NCI-H524 treated with DMSO at 0.1 percent for 48 hours (cell line): Measurements from ENCODE around the gene MYT1.
"Not testable (repeated sequence)": the region's sequence is repeated elsewhere in the genome, so short reads cannot be mapped to it uniquely, and the experiment has no call there.

Experiments
- DNase-seq: peaks from one replicate; lab custom pipeline; 2025; lab: John Stamatoyannopoulos, UW

The MYT1 gene

DNA sequence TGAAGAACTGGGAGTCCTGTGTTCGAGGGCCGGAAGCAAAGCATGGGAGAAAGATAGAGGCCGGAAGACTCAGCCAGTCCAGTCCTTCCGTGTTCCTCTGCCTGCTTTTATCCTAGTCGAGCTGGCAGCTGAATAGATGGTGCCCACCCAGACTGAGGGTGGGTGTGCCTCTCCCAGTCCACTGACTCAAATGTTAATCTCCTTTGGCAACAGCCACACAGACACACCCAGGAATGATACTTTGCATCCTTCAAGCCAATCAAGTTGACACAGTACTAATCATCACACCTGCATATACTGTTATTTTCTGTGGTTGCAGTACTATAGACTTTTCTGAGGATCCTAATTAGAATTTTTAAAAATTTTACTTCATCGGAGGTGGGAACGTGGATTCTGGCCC is 112.6 kb downstream of the MYT1 start:
- no peak for DNase-seq

DNA sequence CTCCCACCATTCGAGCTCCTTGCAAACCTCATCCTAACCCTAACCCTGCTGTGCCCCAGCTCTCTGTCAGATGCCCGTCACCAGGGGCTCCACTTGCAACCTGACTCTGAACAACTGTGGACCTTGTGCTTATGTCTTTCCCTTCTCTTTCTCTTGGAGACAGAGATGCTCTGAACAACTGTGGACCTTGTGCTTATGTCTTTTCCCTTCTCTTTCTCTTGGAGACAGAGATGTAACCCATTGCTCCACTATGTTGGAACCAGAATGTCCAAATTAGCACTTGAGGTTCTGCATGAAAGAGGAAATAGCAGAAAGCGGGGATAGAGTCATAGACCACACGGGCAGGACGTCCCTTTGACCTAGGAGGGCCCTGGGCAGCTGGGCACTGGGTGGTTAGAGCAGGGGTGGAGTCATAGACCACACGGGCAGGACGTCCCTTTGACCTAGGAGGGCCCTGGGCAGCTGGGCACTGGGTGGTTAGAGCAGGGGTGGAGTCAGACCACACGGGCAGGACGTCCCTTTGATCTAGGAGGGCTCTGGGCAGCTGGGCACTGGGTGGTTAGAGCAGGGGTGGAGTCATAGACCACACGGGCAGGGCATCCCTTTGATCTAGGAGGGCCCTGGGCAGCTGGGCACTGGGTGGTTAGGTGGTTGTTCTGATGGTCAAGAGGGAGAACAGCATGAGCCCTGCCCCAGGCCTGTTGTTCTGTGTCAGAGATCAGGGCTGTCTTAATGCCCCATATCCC is 113.5 kb downstream of the MYT1 start:
- no peak for DNase-seq

DNA sequence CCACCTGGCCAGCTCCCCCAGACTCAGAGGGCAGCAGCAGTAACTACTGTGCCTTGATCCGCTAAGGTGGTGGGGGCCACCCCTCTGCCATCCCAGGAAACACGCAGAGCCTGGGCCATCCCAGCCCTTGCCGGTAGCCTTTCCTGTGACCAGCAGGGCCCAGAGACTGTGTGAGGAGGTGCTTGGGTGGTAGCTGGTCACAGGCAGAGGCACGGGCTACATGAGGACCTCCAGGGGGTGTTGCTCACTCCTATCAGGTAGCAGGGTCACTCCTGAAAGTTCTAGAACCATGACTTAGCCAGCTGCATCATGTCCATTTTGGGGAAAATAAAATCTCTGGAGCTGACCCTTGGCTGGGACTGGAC is 114.0 kb downstream of the MYT1 start:
- no peak for DNase-seq

DNA sequence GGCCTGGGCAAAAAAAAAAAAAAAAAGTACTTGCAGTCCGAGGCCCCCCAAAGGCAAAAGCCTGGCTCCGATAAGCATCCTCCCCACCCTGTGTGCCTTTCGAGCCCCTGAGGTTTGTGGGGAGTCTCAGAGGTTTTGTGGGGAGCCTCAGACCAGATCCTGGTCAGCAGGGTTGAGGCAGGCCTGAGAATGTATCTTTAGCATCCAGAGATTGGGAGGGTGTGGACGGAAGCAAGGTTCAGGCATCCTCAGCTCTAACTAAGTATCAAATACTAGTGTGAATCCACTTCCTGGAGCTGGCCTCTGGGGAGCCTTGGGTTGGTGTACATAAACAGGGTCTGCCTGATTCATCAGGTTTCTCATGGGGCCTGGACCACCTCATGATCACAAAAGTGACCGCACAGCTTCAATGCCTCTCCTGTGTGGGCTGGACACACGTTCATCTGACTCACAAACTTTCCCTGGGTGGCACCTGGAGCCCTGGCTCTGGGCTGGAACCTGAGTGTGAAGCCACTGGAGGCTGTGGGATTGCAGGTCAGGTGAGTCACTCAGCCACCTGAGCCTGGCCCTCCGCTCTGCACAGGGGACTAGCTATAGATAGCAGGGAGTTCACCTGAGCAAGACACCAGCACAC is 115.7 kb downstream of the MYT1 start:
- DNase-seq = no peak

DNA sequence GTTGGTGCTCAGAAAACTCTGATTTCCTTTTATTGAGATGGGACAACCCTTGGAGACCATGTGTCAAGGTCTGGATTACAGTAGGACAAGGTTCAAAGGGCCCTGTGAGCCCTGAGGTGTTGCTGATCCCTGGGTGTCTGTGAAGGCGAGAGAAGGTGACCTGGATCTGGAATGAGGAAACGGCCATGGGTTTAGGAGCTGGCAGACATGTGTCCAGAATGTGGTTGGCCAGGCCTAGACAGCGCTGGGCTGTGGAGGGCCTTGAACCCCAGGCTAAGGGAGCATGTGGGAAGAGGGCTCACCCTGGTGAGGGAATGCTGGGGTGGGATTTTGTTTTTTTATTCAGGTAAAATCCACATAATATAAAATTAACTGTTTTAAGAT is 116.2 kb downstream of the MYT1 start:
- DNase-seq = no peak

DNA sequence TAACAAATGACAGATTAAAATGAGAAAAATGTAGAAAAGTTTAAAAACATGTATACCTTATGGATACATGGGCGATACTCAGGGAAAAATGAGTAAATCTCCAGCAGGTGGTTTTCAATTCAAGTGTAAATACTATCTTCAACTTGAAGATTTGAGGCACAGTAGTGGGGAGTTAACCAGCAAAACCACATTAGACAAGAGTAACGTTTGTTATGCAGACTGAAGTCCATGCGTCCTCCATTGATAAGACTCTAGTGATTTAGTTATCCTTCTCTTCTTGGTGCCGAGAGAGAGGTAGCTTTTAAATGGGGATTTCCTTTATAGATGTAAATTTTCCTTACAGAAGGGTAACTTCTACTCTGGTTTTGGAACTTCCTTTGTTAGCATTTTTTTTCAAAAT is 119.4 kb downstream of the MYT1 start:
- DNase-seq = no peak

DNA sequence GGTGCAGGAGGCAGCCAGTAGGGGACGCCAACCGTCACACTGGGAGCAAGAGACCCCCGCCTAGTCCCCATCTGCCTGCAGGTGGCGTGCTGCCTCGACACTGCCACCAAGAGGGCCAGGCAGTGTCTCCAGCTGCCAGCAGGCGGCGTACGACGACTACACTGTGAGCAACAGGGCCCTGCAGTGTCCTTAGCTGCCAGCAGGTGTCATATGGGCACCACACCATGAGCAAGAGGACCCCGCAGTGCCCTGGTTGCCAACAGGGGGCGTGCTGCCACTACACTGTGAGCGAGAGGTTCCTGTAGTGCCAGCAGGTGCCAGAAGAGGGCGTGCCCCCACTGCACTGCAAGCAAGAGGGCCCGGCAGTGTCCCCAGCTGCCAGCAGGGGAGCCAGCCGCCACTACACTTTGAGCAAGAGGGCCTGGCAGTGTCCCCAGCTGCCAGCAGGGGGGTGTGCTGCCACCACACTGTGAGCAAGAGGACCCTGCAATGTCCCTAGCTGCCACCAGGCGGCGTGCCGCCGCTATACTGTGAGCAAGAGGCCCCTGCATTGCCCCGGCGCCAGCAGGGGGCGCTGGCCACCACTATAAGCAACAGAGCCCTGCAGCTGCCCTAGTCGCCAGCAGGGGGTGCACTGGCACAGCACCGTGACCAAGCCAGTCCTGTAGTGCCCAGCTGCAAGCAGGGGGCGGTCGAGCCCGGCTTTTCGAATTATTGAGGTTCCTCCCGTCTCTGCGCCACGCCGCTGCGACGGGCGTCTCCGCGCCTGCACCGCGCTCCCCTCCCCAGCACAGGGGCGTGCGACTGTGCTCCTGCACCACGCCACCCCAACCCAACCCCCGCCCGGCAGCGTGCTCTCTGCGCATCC is 121.6 kb downstream of the MYT1 start:
- peak; percentile 4 for DNase-seq

DNA sequence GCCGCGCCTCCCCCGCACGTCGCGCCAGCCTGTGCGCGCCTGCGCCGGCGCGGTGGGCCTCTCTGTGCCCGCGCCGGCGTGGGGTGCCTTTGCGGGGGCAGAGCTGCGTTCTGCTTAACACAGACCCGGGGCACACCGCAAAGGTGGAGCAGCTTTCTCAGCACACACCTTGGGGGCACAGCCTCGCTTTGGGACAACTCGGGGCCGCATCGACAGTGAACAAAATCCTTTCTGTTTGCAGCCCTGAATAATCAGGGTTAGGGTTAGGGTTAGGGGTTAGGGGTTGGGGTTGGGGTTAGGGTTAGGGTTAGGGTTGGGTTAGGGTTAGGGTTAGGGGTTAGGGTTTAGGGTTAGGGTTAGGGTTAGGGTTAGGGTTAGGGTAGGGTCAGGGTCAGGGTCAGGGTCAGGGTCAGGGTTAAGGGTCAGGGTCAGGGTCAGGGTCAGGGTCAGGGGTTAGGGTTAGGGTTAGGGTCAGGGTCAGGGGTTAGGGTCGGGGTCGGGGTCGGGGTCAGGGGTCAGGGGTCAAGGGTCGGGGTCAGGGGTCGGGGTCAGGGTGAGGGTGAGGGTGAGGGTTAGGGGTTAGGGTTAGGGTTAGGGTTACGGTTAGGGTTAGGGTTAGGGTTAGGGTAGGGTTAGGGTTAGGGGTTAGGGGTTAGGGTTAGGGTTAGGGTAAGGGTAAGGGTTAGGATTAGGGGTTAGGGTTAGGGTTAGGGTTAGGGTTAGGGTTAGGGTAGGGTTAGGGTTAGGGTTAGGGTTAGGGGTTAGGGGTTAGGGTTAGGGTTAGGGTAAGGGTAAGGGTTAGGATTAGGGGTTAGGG is 122.4 kb downstream of the MYT1 start:
- not testable (repeated sequence) for DNase-seq

DNA sequence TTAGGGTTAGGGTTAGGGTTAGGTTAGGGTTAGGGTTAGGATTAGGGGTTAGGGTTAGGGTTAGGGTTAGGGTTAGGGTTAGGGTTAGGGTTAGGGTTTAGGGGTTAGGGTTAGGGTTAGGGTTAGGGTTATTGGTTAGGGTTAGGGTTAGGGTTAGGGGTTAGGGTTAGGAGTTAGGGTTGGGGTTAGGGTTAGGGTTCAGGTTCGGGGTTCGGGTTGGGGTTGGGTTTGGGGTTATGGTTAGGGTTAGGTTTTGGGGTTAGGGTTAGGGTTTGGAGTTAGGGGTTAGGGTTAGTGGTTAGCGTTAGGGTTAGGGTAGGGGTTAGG is 123.0 kb downstream of the MYT1 start:
- DNase-seq = not testable (repeated sequence)
